Measurements from ENCODE around the gene DENND1C.

DNA sequence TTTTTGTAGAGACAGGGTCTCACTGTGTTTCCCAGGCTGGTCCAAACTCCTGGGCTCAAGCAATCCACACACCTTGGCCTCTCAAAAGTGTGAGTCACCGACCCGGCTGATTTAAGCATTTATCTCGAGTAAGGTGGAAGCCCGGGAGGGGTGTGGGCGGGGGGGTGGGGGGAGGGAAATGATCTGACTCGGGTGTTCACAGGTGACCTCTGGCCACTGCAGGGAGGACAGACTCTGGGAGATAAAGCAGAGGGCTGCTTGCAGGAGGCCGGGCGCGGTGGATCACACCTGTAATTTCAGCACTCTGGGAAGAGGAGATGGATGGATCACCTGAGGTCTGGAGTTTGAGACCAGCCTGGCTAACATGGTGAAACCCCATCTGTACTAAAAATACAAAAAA is 7.9 kb downstream of the DENND1C start:
- TF ChIP-seq, protein P1, sequence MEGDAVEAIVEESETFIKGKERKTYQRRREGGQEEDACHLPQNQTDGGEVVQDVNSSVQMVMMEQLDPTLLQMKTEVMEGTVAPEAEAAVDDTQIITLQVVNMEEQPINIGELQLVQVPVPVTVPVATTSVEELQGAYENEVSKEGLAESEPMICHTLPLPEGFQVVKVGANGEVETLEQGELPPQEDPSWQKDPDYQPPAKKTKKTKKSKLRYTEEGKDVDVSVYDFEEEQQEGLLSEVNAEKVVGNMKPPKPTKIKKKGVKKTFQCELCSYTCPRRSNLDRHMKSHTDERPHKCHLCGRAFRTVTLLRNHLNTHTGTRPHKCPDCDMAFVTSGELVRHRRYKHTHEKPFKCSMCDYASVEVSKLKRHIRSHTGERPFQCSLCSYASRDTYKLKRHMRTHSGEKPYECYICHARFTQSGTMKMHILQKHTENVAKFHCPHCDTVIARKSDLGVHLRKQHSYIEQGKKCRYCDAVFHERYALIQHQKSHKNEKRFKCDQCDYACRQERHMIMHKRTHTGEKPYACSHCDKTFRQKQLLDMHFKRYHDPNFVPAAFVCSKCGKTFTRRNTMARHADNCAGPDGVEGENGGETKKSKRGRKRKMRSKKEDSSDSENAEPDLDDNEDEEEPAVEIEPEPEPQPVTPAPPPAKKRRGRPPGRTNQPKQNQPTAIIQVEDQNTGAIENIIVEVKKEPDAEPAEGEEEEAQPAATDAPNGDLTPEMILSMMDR (IDR thresholded peaks at IDR 0.05; ENCODE audit: low read depth, low read length): no peak
- TF ChIP-seq POLR2A (IDR thresholded peaks at IDR 0.05; ENCODE audit: extremely low read depth, insufficient read length) (no peak), MYC (IDR thresholded peaks at IDR 0.05; ENCODE audit: low read depth, low read length) (no peak)
- TF ChIP-seq, protein P2, sequence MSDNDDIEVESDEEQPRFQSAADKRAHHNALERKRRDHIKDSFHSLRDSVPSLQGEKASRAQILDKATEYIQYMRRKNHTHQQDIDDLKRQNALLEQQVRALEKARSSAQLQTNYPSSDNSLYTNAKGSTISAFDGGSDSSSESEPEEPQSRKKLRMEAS (IDR thresholded peaks at IDR 0.05; ENCODE audit: low read depth, low read length): no peak
